Right ventricle myocardium superior (tissue), 1 donor: Measurements from ENCODE around the gene ZNF22. TPM values are rescaled to one million over a fixed set of nuclear protein-coding genes. Genes with fewer than 3 reads are reported as not detected.

Source experiments
- ATAC-seq: fragments of 200-7000 bp; cut with Tn5 transposase; one replicate; pipeline ENCODE4 v1.9.1; 2020; ENCODE audit warnings: mild to moderate bottlenecking; ENCODE audit not compliant: poor library complexity
- DNase-seq: peaks from one replicate; pipeline ENCODE4 v3.0.0-alpha.2; 2020
- intact Hi-C: fragments of 100-400 bp; cut with DNase I; formaldehyde crosslinking; loops from one replicate; pipeline ENCODE4 v1.11.2; 2022
- total RNA-seq: library from RNA; stranded (reverse); fragmentation: NEBNext Ultra II Directional; extraction: Animal tissue kit (Norgen Biotek cat#: 25700); gene quantifications from one replicate; pipeline ENCODE4 v1.2.1, GENCODE V29; 2021
- donor health status: DM: no; HTN: yes; CAD: no; lungs with severe emphysema.

The ZNF22 gene
- total RNA-seq, 1 donor from 2014 or later, result 11.4 TPM

DNA sequence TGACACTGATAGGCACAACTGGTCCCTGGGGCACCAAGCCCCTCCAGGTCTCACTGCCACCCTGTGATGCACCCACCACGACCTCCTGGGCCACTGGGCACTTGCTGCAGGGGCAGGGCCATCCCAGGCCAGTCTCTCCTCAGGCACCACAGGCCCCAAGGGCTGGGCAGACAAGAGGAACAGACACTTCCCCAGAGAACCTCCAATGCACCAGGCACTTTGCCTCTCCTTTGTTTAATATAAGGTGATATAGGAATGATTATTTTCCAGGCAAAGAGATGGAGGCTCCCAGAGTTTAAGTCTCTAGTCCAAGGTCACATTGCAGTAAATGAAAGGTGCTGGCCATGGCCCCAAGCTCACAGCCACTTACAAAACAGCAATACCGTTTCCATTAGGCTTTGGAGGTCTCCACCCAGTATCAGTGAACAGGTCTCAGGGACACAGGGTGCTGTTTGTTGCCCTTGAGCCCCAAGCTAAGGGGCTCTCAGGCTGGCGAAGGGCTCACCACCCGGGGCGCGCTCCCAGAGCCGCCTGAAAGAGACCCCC, 26.6 kb upstream of the ZNF22 start:
- peak; percentile 3 for ATAC-seq
- intact Hi-C loops, result loop anchor here (5.0 kb wide), 1 partner anchor 42 kb away; no protein-coding TSS in a partner anchor
- no peak for DNase-seq

DNA sequence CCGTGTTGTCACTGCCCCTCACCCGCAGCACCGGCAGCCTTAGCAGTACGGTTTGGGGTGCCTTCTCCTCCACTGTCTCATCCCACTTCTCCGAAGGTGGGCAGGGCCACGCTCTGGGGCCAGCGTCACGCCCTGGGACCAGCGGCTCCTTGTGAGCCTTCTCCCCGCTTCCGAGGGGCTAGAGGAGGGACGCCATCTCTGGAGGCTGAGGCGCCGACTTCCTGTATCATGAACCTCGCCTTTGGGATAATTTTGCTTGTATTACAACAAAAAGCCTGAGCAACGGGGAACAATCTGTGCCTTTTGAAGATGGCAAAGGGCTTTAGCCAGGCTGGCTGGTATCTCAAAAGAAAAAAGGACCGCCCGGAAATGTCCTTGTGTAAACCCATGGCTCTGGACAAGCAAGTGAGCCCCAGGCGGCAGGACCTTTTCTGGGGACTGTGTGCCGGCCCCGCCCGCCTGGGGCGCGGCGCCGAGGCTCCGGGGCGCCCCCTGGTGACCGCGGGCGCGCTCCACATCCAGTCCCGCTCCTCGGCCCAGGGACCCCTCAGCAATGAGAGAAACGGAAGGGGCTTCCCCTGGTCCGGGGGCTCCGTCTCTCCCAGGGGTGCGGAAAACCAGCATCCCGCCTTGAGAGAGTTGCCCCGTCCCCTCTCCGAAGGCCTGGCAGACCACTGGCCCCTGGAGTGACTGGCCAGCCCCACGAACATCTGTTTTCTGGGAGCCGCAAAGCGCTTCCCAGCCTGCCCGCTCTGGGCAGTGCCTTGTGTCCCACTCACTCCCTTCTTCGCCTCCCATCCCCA, 25.9 kb upstream of the ZNF22 start:
- intact Hi-C loops, result loop anchor here (5.0 kb wide), 1 partner anchor 43 kb away; no protein-coding TSS in a partner anchor
- ATAC-seq (peak; percentile 78), DNase-seq (peak; percentile 86)

DNA sequence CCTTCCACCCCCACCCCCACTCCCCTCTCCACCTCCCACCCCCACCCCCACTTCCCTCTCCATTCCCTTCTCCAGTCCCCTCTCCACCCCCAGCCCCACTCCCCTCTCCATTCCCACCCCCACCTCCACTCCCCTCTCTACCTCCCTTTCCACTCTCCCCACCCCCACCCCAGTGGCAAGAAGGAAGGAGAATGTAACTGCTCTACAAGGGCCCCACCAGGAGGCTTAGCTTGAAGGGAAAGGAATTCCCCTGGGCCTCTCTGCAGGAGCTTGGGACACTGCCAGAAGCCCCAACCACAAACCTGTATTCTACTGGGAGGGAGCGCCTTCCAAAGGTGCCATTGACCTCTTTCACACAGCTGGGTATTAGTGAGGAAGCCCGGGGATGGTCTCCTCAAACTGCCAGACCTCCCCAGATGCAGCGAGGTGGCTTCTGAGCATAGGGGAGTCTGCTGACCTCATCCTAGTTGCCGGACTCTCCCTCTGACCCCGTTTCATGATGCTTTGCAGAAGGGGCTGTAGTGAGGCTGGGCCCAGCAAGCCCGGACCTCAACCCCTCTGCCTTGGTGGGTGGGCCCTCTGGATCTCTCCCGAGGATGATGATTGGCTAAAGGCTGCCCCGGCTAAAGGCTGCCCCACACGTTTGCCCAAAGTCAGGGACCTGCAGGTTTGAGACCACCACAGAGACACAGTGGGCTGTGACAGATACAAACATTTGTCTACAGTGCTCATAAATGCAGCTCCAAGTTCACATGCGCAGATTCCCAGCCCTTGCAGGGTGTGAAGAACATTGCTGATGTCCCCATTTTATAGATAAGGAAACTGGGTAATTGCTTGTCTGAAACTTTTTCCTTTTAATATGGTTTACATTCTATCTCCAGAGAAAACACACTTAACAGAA, 25.0 kb upstream of the ZNF22 start:
- ATAC-seq, result no peak
- intact Hi-C loops, result no loop called here
- no peak for DNase-seq

- DNase-seq (no peak), ATAC-seq (no peak)
- intact Hi-C loops, result no loop called here
These were observed 24.1 kb upstream of the ZNF22 start for GRCh38 chr10:44976352-44977198.

DNA sequence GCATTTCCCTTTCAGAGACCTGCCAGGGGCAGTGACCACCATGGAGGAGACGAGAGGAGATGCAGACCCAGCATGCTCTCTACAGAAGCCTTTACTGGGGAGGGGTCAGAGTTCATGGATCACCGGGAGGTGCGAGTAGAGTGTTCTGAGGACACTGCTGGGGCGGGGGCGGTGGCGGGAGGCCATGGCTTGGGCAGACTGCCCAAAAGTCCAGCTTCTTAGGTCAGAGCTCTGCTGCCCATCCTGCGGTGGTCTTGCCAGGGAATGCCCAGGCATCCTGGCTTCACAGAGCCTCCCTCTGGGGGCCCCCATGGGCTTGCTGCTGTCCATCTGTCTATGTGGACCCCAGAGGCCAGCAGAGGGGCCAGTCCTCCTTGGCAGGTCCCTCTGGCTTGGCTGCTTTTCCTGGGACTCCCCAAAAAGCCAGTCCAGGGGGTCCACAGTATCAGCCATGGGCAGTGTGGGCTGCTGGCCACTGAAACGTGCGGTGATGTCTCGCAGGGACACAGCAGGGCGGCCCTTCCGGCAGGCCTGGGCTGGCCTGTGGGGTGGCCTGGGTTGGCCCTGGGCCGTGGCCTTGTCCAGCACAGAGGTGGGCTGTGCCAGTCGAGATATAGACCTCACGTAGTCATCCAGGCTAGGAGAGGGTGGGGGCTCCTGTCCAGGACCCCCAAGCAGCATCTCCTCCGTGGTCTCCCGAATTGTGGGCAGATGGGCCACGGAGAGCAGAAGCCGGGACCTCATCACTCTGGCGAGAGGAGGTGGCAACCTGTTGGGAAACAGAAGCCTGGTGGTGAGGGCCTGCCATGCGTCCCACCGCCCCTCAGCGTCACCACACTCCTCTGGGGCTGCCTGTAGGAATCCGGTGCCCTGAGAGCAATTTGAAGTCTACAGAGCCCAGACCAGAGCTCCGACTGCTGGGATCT, 23.2 kb upstream of the ZNF22 start:
- ATAC-seq, result peak; percentile 3
- intact Hi-C loops, result no loop called here
- DNase-seq, result no peak

GRCh38 chr10:44978213-44978569, 22.5 kb upstream of the ZNF22 start:
- ATAC-seq (no peak), DNase-seq (no peak)
- intact Hi-C loops, result no loop called here

GRCh38 chr10:44978570-44979280, 22.0 kb upstream of the ZNF22 start, which contains the start of gene DEPP1:
Gene DEPP1 (minus strand): TSS chr10:44978809. CDS start chr10:44978030, 779 bp downstream.
- intact Hi-C loops, result no loop called here
- peak; percentile 96 for DNase-seq
- ATAC-seq, result peak; percentile 54

GRCh38 chr10:44979281-44980191, 21.2 kb upstream of the ZNF22 start:
- DNase-seq (no peak), ATAC-seq (no peak)
- intact Hi-C loops, result no loop called here

- ATAC-seq, result no peak
- intact Hi-C loops, result no loop called here
- DNase-seq, result no peak
These were observed 20.2 kb upstream of the ZNF22 start for GRCh38 chr10:44980309-44981171.

- intact Hi-C loops, result no loop called here
- DNase-seq, result peak; percentile 74
- peak; percentile 40 for ATAC-seq
These were observed 19.3 kb upstream of the ZNF22 start for GRCh38 chr10:44981172-44982113.

DNA sequence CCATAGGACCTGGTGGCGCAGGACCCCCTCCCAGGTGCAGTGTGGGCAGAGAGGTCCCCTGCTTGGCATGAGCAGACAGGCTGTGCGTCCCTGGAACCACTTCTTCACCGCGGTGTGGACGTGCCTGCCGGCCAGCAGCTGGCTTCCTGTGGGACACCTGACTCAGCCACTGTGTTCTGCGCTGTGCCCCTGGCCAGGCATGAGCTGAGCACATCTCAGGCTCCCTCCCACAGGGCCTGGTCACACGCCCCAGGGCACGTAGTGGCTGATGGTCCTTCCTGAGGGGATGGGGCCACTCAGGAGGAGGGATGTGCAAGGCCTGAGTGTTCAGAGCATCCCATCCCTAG, 18.6 kb upstream of the ZNF22 start:
- DNase-seq (peak; percentile 77), ATAC-seq (peak; percentile 30)
- intact Hi-C loops, result no loop called here

DNA sequence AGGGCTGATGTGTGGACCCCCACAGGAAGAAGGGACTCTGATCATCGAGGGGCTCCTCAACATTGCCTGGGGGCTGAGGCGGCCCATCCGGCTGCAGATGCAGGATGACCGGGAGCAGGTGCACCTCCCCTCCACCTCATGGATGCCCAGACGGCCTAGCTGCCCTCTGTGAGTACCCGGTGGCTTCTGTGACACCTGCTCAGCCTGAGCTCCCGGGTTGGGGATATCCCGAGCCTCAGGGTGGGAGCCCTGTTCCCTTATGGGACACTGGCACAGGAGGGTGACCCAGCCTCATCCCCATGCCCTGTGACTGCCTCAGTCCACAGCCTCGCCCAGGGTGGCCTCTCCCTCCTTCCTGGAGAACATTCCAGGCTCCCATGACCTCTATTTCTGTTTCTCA, 18.2 kb upstream of the ZNF22 start:
- ATAC-seq, result no peak
- DNase-seq, result no peak
- intact Hi-C loops, result no loop called here

GRCh38 chr10:44983066-44983894, 17.4 kb upstream of the ZNF22 start:
- DNase-seq (no peak), ATAC-seq (no peak)
- intact Hi-C loops, result no loop called here
